ENCODE measurements around the gene UNC13C. TPM values are rescaled to one million over a fixed set of nuclear protein-coding genes. Genes with fewer than 3 reads are reported as not detected.

Gene UNC13C
- total RNA-seq, 1 donor from 2014 or later = not detected

DNA sequence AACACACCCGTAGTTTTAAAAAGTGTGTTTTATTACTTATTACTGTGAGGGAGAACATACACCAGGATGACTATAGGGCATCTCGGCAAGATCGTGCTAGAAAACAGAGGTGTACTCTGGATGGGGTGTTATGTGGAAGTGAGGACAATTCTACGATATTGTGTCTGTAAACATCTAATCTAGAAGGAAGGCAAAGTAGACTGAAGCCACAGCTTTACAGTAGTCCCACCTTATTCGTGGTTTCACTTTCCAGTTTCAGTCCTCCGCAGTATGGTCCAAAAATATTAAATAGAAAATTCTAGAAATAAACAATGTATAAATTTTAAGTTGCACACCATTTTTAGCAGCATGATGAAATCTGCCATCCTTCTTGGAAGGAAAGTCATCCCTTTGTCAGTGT is 277.9 kb downstream of the UNC13C start:
- no peak for ATAC-seq (ENCODE audit: low read depth)
- intact Hi-C loops (cut with micrococcal nuclease) = no loop called here
- ChIA-PET CTCF (no interaction called here), POLR2A (no interaction called here)
- Mint-ChIP-seq H3K4me3 (no peak overlapping the region), H3K27ac (no peak overlapping the region), H3K36me3 (ENCODE audit: low read depth) (no peaks in the 10 kb centered on the region), H3K9me3 (no peaks in the 10 kb centered on the region), H3K4me1 (no peaks in the 10 kb centered on the region), H3K27me3 (no peaks in the 10 kb centered on the region)
- DNase-seq = no peak
- TF ChIP-seq, protein P1, sequence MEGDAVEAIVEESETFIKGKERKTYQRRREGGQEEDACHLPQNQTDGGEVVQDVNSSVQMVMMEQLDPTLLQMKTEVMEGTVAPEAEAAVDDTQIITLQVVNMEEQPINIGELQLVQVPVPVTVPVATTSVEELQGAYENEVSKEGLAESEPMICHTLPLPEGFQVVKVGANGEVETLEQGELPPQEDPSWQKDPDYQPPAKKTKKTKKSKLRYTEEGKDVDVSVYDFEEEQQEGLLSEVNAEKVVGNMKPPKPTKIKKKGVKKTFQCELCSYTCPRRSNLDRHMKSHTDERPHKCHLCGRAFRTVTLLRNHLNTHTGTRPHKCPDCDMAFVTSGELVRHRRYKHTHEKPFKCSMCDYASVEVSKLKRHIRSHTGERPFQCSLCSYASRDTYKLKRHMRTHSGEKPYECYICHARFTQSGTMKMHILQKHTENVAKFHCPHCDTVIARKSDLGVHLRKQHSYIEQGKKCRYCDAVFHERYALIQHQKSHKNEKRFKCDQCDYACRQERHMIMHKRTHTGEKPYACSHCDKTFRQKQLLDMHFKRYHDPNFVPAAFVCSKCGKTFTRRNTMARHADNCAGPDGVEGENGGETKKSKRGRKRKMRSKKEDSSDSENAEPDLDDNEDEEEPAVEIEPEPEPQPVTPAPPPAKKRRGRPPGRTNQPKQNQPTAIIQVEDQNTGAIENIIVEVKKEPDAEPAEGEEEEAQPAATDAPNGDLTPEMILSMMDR (IDR thresholded peaks at IDR 0.05) = no peak

DNA sequence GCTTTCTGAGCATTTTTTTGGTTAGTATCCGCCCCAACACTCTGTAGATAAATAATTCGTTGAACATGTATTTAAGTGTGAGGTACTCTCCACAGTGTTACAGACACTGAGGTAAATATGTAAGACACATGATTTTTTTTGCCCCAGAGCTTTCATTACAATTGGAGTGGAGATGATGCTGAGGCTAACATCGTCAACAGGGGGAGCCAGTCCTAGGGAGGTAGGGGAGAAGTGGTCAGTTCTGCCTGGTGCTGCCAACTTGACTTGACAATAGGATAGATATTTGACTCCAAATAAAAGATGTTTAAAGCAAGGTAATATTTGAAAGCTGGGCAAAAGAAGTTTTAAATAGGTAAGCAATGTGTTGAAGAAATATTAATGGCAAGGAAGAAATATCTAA is 295.7 kb downstream of the UNC13C start:
- intact Hi-C loops (cut with micrococcal nuclease) = no loop called here
- no peaks in the 10 kb centered on the region for H3K36me3 Mint-ChIP-seq (ENCODE audit: low read depth)
- DNase-seq (no peak), ATAC-seq (ENCODE audit: low read depth) (no peak)
- no peak overlapping the region for H3K27ac Mint-ChIP-seq
- POLR2A ChIA-PET = no interaction called here
- no peaks in the 10 kb centered on the region for H3K27me3 Mint-ChIP-seq
- TF ChIP-seq, protein P1 (IDR thresholded peaks at IDR 0.05) = no peak
- H3K4me1 Mint-ChIP-seq = no peaks in the 10 kb centered on the region
- H3K4me3 Mint-ChIP-seq = no peak overlapping the region
- H3K9me3 Mint-ChIP-seq = no peaks in the 10 kb centered on the region
- CTCF ChIA-PET = no interaction called here

GRCh38 chr15:54277834-54278233 is 299.6 kb downstream of the UNC13C start:
- intact Hi-C loops (cut with micrococcal nuclease) = no loop called here

GRCh38 chr15:54280726-54281125 is 302.5 kb downstream of the UNC13C start:
- Mint-ChIP-seq H3K27ac (no peak overlapping the region), H3K27me3 (no peaks in the 10 kb centered on the region), H3K4me3 (no peak overlapping the region), H3K4me1 (no peaks in the 10 kb centered on the region), H3K9me3 (no peaks in the 10 kb centered on the region), H3K36me3 (ENCODE audit: low read depth) (no peaks in the 10 kb centered on the region)
- POLR2A ChIA-PET = no interaction called here
- CTCF ChIA-PET = no interaction called here
- DNase-seq = no peak
- ATAC-seq (ENCODE audit: low read depth) = no peak
- TF ChIP-seq, protein P1 (IDR thresholded peaks at IDR 0.05) = no peak
- intact Hi-C loops (cut with micrococcal nuclease) = no loop called here

More at GRCh38 chr15:54277834-54278233, 299.6 kb downstream of the UNC13C start:
- Mint-ChIP-seq H3K27me3 (no peaks in the 10 kb centered on the region), H3K4me3 (no peak overlapping the region), H3K9me3 (no peaks in the 10 kb centered on the region), H3K36me3 (ENCODE audit: low read depth) (no peaks in the 10 kb centered on the region), H3K4me1 (no peaks in the 10 kb centered on the region), H3K27ac (no peak overlapping the region)
- no peak for ATAC-seq (ENCODE audit: low read depth)
- ChIA-PET CTCF (no interaction called here), POLR2A (no interaction called here)
- TF ChIP-seq, protein P1 (IDR thresholded peaks at IDR 0.05) = no peak
- no peak for DNase-seq

DNA sequence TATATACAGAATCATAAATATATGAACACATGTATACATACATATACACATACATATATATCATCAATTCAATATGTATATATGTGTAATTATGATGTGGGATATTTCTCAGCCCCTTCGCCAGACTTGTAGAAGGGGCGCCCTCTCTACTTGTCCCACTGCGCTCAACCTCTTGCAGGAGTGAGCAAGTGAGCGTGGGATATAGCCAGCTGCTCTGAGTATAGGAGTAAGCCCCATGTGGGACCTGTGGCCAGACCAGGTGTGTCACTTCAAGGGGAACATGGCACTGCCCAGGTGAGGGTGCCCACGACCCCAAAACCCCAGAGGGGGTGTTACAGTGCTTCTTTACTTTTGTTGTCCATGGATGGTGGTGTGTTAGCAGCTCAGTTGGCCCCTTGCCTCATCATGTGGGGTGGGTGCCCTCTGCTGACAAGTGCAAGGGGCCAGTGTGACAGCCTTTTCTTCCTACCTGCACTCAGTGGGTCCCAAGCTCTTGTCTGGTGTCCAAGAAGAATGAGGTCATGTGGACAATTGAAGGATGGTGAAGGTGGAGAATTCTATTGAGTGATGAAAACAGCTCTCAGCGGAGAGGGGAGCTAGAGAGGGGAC is 304.1 kb downstream of the UNC13C start:
- Mint-ChIP-seq H3K9me3 (no peaks in the 10 kb centered on the region), H3K4me1 (no peaks in the 10 kb centered on the region), H3K36me3 (ENCODE audit: low read depth) (no peaks in the 10 kb centered on the region), H3K4me3 (no peak overlapping the region), H3K27ac (no peak overlapping the region), H3K27me3 (no peaks in the 10 kb centered on the region)
- CTCF ChIA-PET = no interaction called here
- ATAC-seq (ENCODE audit: low read depth) (no peak), DNase-seq (no peak)
- intact Hi-C loops (cut with micrococcal nuclease) = no loop called here
- TF ChIP-seq, protein P1 (IDR thresholded peaks at IDR 0.05) = no peak
- POLR2A ChIA-PET = no interaction called here

All from activated B cell treated with CpG ODN at 0.5 μM for 24 hours (primary cell).